Retina (tissue), 1 donor: Measurements from ENCODE around the gene GTF2F2.

Experiments used
- DNase-seq: peaks from one replicate; pipeline ENCODE4 v3.0.0-alpha.2; 2016

The GTF2F2 gene

DNA sequence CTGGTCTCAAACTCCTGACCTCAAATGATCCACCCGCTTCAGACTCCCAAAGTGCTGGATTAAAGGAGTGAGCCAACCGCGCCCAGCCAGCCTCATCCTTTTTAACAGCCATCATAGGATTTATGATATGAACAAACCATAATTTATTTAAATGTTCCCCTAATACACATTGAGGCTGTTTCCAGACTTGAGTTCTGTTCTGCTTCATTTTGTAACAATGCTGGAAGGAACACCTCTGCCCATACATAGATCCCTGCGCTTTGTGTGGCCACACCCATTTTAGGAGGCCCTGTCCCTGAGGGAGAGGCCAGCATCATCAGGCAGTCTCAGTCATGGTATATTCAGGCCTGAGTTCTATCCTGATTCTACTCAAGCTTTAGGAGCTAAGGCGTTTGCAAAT is 184.8 kb downstream of the GTF2F2 start:
- no peak for DNase-seq

- no peak for DNase-seq
These were observed 186.7 kb downstream of the GTF2F2 start for GRCh38 chr13:45306966-45307365.

DNA sequence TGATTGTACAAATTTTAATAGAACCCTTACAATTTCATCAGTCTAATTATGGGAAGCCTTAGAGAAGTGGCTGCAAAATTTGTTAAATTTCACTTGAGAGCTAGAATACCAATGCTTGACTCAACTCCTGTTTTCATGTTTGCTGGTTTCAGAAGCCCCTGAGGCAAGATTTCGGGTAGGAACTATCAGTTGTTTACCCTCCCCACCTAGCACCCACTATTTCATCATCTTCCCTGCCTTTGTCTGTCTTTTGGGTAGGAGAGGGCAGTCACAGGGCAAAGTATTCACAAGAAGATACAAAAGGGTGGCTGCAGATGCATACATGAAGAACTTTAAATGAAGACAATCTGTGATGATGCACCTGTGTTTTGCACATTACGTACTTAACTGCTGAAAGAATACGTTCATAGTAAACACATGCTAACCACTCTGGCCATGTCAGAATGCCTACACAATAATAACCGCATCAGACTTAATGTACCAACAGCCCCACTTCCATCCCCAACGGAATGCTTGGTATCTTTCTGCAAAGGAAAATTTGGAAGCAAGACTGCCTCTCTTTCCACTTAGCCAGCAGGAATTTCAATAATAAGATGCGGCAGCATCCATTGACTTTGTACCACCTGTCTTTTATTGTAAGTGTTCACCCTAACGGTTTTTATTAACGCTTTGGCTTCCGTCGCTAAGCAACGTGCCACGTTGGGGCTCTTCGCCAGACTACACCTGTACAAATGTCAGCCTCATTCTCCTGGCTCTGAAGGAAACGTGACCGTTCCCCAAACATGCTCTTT is 190.2 kb downstream of the GTF2F2 start:
- no peak for DNase-seq

- DNase-seq = no peak
These were observed 194.5 kb downstream of the GTF2F2 start for GRCh38 chr13:45314822-45315221.

GRCh38 chr13:45315520-45316167 is 195.3 kb downstream of the GTF2F2 start:
- no peak for DNase-seq

DNA sequence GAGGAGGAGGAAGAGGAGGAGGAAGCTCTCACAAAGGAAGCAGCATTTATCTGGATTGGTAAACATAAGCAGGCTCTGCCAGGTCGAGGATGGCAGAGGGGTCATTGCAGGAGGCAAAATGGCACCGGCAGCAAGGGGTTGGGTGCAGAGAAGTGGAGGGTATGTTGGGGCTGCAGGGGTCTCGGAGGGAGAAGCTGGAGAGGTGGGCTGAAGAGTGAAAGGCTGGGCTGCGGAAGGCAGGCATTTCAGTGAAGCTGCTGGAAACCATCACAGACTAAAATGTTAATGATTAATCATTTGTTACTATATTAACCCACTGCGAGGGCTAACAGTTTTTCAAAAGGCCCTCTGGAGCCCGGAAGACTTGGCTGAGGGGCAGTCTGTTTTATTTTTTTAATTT is 196.0 kb downstream of the GTF2F2 start:
- DNase-seq = no peak

DNA sequence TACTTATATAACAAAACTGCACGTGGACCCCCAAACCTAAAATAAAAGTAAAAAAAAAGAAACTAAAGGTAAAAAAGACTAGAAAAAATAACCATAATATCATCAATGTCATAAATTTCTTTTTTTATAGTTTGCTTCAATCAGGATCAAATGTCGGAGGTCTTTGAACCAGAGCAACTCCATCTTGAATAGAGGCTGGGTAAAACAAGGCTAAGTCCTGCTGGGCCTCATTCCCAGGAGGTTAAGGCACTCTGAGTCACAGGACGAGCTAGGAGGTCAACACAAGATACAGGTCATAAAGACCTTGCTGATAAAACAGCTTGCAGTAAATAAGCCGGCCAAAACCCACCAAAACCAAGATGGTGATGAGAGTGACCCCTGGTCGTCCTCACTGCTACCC is 196.7 kb downstream of the GTF2F2 start:
- DNase-seq = no peak

DNA sequence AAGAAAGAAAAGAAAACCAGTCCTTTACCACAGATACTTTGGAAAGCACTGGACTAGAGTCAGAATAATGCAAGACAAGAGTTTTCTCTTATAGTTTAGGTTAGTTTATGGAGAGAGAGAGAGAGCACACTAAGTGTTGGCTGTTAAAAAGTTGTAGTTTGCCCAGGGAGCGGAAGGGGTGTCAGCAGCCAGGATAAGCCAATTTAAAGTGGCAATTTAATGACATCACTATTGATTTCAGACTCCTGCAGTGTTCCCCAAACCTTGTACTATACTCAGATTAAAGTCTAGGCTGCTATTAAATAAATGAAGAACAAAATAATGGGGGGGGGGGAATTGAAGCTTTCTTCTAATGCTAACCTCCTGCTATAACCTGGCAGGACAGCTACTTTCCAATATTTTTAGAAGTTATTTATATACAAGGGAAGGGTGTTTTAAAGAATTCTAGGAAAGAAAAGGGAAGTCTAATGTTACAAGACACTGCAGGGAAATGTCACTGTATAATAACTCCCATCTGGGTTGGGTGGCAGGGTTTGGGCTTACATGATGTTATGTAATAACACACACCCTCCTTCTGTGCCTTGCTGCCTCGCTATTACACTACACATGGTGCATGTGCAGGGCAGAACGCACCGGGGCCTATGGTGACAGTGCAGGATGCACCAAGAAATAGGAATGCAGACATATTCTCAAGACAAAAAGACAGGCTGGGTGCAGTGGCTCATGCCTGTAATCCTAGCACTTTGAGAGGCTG is 200.7 kb downstream of the GTF2F2 start:
- no peak for DNase-seq

- DNase-seq = no peak
These were observed 205.5 kb downstream of the GTF2F2 start for GRCh38 chr13:45325806-45326205.

- no peak for DNase-seq
These were observed 207.1 kb downstream of the GTF2F2 start for GRCh38 chr13:45327253-45327955.

- no peak for DNase-seq
These were observed 208.4 kb downstream of the GTF2F2 start for GRCh38 chr13:45328661-45329111.

DNA sequence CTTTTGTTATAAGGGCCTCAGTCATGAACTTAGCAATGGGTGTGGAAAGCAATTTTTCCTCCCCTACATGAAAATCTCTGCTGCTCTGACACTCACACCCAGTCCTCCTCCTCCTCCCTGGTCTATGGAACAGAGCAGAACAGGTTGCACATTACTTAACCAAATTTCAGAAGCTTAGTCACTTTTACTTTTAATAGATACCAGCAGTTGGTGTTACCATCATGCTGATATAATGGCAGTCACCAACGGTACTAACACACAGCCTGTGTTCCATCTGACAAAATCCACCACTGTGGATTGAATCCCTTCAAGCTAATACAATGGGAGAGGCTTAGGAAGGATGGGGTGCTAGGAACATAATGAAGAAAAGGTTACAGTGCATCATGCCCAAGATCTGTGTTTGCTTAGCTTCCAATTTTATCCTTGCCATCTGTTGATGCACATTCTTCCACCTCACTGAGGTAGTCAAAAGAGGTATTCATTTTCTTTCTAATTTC is 210.9 kb downstream of the GTF2F2 start:
- DNase-seq = no peak

- DNase-seq = no peak
These were observed 211.4 kb downstream of the GTF2F2 start for GRCh38 chr13:45331692-45332035.

DNA sequence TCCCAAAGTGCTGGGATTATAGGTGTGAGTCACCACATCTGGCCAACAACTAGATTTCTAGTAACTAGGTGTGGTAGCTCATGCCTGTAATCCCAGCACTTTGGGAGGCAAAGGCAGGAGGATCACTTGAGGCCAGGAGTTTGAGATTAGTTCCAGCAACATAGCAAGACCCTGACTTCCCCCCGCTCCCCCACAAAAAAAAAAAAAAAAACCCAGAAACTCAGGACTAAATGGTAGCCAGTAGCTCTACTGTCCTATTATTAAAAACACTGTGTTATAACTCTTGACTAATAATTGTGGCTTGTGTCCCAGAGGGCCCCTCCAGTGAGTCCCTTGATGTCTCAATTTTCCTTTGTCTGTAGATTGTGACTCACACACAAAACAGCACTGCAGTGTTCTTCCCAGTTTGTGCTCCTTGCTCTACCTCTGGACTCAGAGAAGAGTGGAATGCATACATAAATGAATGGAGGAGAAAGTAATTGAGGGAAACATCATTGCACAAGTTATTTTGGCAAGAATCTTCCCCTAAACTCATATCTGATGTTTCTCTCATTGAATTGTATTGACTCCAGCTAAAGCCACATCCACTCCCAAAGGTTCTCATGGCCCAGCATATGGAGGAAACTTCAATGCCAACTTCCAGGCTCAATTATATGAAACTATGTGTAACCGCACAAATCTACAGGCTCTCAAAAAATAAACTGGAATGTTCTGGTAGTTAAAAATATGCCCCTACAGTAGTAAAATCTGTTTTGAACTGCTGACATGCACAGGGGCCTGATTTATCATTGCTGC is 211.9 kb downstream of the GTF2F2 start:
- DNase-seq = no peak

GRCh38 chr13:45332831-45333219 is 212.5 kb downstream of the GTF2F2 start:
- no peak for DNase-seq

DNA sequence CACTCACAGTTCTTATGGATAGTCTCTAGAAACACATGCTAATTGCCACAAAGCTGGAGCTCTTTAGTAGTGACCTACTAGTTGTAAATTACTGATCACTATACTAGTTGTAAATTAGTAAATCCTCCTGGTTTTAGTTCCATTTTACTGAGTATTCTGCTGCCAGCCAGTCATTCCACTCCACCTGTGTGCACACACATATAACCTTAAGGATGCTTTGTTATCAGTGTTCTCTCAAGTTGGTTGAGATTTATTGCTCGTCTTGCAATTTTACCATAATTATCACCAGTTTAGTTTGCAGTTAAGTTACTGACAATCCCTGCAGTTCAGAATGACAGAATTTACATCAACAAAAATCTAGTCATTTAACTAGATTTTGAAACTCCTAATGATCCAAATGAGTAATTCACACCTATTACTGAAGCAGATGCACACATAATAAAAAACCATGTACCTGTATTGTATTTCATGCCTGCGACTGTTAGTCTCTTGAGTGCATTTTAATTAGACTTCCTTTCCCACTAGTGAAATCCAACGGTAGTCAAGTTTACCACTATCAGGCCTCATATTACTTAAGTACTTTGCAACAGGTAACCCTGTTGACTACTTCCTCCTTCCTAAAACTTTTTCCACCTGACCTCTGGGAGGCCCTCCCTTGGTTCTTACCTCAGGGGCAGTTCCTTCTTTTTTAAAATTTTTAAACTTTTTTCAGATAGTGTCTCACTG is 213.1 kb downstream of the GTF2F2 start:
- no peak for DNase-seq
